Liver (tissue), 9 donors: ENCODE measurements around the gene NKTR. TPM values are rescaled to one million over a fixed set of nuclear protein-coding genes. Genes with fewer than 3 reads are reported as not detected.
"Not testable (repeated sequence)": the region's sequence is repeated elsewhere in the genome, so short reads cannot be mapped to it uniquely, and the experiment has no call there.

Experiments used
- DNase-seq: peaks from one replicate; pipeline ENCODE4 v3.0.0-alpha.2; 2017; ENCODE audit warnings: low spot score
- H3K27ac ChIP-seq, 2 donors: one replicate each; pipeline ENCODE4 v1.7.0; 2013; ENCODE audit warnings: inconsistent platforms in 2 of 2, low read length in 2 of 2, control low read depth in 1 of 2, low read depth in 1 of 2, mild to moderate bottlenecking in 1 of 2
- H3K27me3 ChIP-seq, 4 donors: one replicate each; pipeline versions ENCODE4 v1.6.1 to v1.7.0; 2013; ENCODE audit warnings: low read length in 3 of 4, inconsistent platforms in 1 of 4, mild to moderate bottlenecking in 1 of 4, moderate library complexity in 1 of 4; ENCODE audit not compliant: control insufficient read depth in 4 of 4, insufficient read depth in 4 of 4
- H3K36me3 ChIP-seq, 4 donors: one replicate each; pipeline versions ENCODE4 v1.6.1 to v1.7.0; 2013; ENCODE audit warnings: low read length in 3 of 4, mild to moderate bottlenecking in 3 of 4, low read depth in 1 of 4, moderate library complexity in 1 of 4; ENCODE audit not compliant: control insufficient read depth in 4 of 4, insufficient read depth in 3 of 4
- H3K4me1 ChIP-seq, 4 donors: one replicate each; pipeline versions ENCODE4 v1.6.1 to v1.7.0; 2013; ENCODE audit warnings: low read length in 3 of 4, mild to moderate bottlenecking in 3 of 4, moderate library complexity in 1 of 4; ENCODE audit not compliant: control insufficient read depth in 4 of 4, insufficient read depth in 4 of 4
- H3K4me3 ChIP-seq, 3 donors: one replicate each; pipeline versions ENCODE4 v1.6.1 to v1.7.0; 2013; ENCODE audit warnings: low read length in 3 of 3, control low read depth in 1 of 3, low read depth in 1 of 3, mild to moderate bottlenecking in 1 of 3
- H3K9ac ChIP-seq, 2 donors: one replicate each; pipeline ENCODE4 v1.7.0; 2013; ENCODE audit warnings: low read length in 2 of 2, mild to moderate bottlenecking in 2 of 2, moderate library complexity in 2 of 2, control low read depth in 1 of 2, low read depth in 1 of 2
- H3K9me3 ChIP-seq, 4 donors: one replicate each; pipeline versions ENCODE4 v1.6.1 to v1.7.0; 2013; ENCODE audit warnings: low read length in 3 of 4; ENCODE audit not compliant: control insufficient read depth in 4 of 4
- ATF3 ChIP-seq: IDR thresholded peaks from 2 replicates; pipeline ENCODE4 v1.6.1; 2016; ENCODE audit warnings: antibody characterized with exemption
- CTCF ChIP-seq: fragments of 150-350 bp; IDR thresholded peaks from 2 replicates; pipeline ENCODE4 v1.5.1; 2017; ENCODE audit warnings: improper control_type of control experiment, low read depth, low read length; ENCODE audit not compliant: missing input control
- FOXA1 ChIP-seq: IDR thresholded peaks from 2 replicates; pipeline ENCODE4 v1.6.1; 2016; ENCODE audit warnings: antibody characterized with exemption
- GABPA ChIP-seq, 2 donors: IDR thresholded peaks in 1 of 2; conservative IDR thresholded peaks in 1 of 2; 2 replicates each; pipeline ENCODE4 v1.6.1; 2016; ENCODE audit warnings: antibody characterized with exemption in 2 of 2, mild to moderate bottlenecking in 1 of 2, moderate library complexity in 1 of 2
- HNF4A ChIP-seq, 2 donors: conservative IDR thresholded peaks; 2 replicates each; pipeline ENCODE4 v1.6.1; 2016; ENCODE audit warnings: antibody characterized with exemption in 2 of 2, mild to moderate bottlenecking in 2 of 2
- HNF4G ChIP-seq: IDR thresholded peaks from 2 replicates; pipeline ENCODE4 v1.6.1; 2016; ENCODE audit warnings: antibody characterized with exemption
- JUND ChIP-seq, 2 donors: IDR thresholded peaks; 2 replicates each; pipeline ENCODE4 v1.6.1; 2016; ENCODE audit warnings: antibody characterized with exemption in 2 of 2
- MAX ChIP-seq: IDR thresholded peaks from 2 replicates; pipeline ENCODE4 v1.6.1; 2016; ENCODE audit warnings: antibody characterized with exemption
- NR2F2 ChIP-seq: IDR thresholded peaks from 2 replicates; pipeline ENCODE4 v1.6.1; 2016; ENCODE audit warnings: antibody characterized with exemption
- REST ChIP-seq: IDR thresholded peaks from 2 replicates; pipeline ENCODE4 v1.6.1; 2016; ENCODE audit warnings: antibody characterized with exemption, mild to moderate bottlenecking
- SP1 ChIP-seq: IDR thresholded peaks from 2 replicates; pipeline ENCODE4 v1.6.1; 2018; ENCODE audit warnings: antibody characterized with exemption, mild to moderate bottlenecking
- WGBS: extraction: QIAGEN DNeasy Blood & Tissue Kit; methylation state at CpG from one replicate; pipeline ENCODE4 v1.1.7; 2013; 5-methylcytosine and 5-hydroxymethylcytosine counted together
- polyA plus RNA-seq, 2 donors: library from polyadenylated mRNA; stranded (reverse) in 1 of 2; unstranded in 1 of 2; fragments of 200-250 nt in 1 of 2; fragments of >200 nt in 1 of 2; fragmentation: Nextera tagmentation in 1 of 2; extraction: Ambion mirVana in 1 of 2; gene quantifications; one replicate each; pipeline versions ENCODE4 v1.2.1 to v1.2.3, GENCODE V29; 2013 to 2015
- total RNA-seq, 2 donors: library from RNA; depleted of rRNA; stranded (reverse); fragments of >200 nt; gene quantifications; one replicate each; pipeline ENCODE4 v1.2.3, GENCODE V29; 2014
- donor health status: healthy.
- donor health status: healthy.
- donor health status: healthy.
- donor health status: healthy.
- donor health status: healthy.

Gene NKTR
- total and polyA plus RNA-seq, 4 donors = 5.8 to 75.5 (median 28.1) TPM

GRCh38 chr3:42552830-42553229 is 47.7 kb upstream of the NKTR start:
- Histone ChIP-seq H3K4me3 (no peak overlapping the region), H3K27me3 (no peaks in the 10 kb centered on the region), H3K9me3 (no peaks in the 10 kb centered on the region), H3K9ac (no peak overlapping the region), H3K27ac (no peak overlapping the region), H3K36me3 (peaks cover 4 to 33% (median 16%) of the 10 kb centered on the region in 4 donors), H3K4me1 (peaks cover 0 to 6% (median 4%) of the 10 kb centered on the region in 4 donors)
- no peak for TF ChIP-seq ATF3
- TF ChIP-seq GABPA (IDR thresholded peaks at IDR 0.05 in 1 of 2, conservative IDR thresholded peaks at IDR 0.05 in 1 of 2) = no peak
- peak; percentile 96 for TF ChIP-seq REST
- TF ChIP-seq SP1 = no peak
- no peak for DNase-seq
- WGBS = 31% methylated on average over 1 of the region's 1 CpG

GRCh38 chr3:42556089-42556632 is 44.3 kb upstream of the NKTR start:
- no peak for DNase-seq
- 74% methylated on average over 3 of the region's 3 CpGs for WGBS

GRCh38 chr3:42556817-42557216 is 43.7 kb upstream of the NKTR start:
- not testable (repeated sequence) for H3K27me3 ChIP-seq, H3K4me1 ChIP-seq, H3K9me3 ChIP-seq, DNase-seq, H3K27ac ChIP-seq, H3K4me3 ChIP-seq, H3K9ac ChIP-seq
- 97% methylated on average over 6 of the region's 6 CpGs for WGBS
- H3K36me3 ChIP-seq = peaks cover 7 to 51% (median 20%) of the 10 kb centered on the region in 4 donors

More at GRCh38 chr3:42556089-42556632, 44.3 kb upstream of the NKTR start:
- Histone ChIP-seq H3K36me3 (peaks cover 9 to 48% (median 21%) of the 10 kb centered on the region in 4 donors), H3K9ac (no peak overlapping the region), H3K4me1 (no peaks in the 10 kb centered on the region), H3K9me3 (no peaks in the 10 kb centered on the region), H3K27ac (no peak overlapping the region), H3K27me3 (no peaks in the 10 kb centered on the region), H3K4me3 (no peak overlapping the region)
- TF ChIP-seq NR2F2 (no peak), FOXA1 (no peak), ATF3 (no peak), CTCF (no peak), HNF4A (conservative IDR thresholded peaks at IDR 0.05) (no peak), JUND (IDR thresholded peaks at IDR 0.05) (no peak), HNF4G (no peak), MAX (no peak)
